Renal cortical epithelial cell (primary cell): ENCODE measurements around the gene UBASH3B. TPM values are rescaled to one million over a fixed set of nuclear protein-coding genes. Genes with fewer than 3 reads are reported as not detected.

Experiments used
- DNase-seq: peaks from one replicate; pipeline ENCODE4 v3.0.0-alpha.2; 2011; ENCODE audit warnings: low read depth
- total RNA-seq: library from RNA; depleted of rRNA; stranded (reverse); fragments of >200 nt; gene quantifications from 2 replicates; pipeline ENCODE4 v1.2.3, GENCODE V29; 2014

Gene UBASH3B
- total RNA-seq, 1 donor from 2014 or later, result 12.5 TPM

- no peak for DNase-seq
Observed at GRCh38 chr11:122755409-122755808, 99.9 kb downstream of the UBASH3B start.

GRCh38 chr11:122755941-122756340, 100.4 kb downstream of the UBASH3B start:
- DNase-seq, result no peak

- DNase-seq, result no peak
Observed at GRCh38 chr11:122756417-122756816, 100.9 kb downstream of the UBASH3B start.

GRCh38 chr11:122757201-122757600, 101.7 kb downstream of the UBASH3B start:
- no peak for DNase-seq

- no peak for DNase-seq
Observed at GRCh38 chr11:122758339-122758738, 102.8 kb downstream of the UBASH3B start.

GRCh38 chr11:122758974-122759373, 103.5 kb downstream of the UBASH3B start:
- DNase-seq, result no peak

- DNase-seq, result no peak
Observed at GRCh38 chr11:122763108-122763507, 107.6 kb downstream of the UBASH3B start.

- no peak for DNase-seq
Observed at GRCh38 chr11:122764371-122765090, 109.0 kb downstream of the UBASH3B start.

- DNase-seq, result peak; percentile 78
Observed at GRCh38 chr11:122765487-122766131, 110.1 kb downstream of the UBASH3B start.

- DNase-seq, result no peak
Observed at GRCh38 chr11:122769126-122769780, 113.7 kb downstream of the UBASH3B start.

- DNase-seq, result no peak
Observed at GRCh38 chr11:122772945-122773344, 117.4 kb downstream of the UBASH3B start.

- DNase-seq, result no peak
Observed at GRCh38 chr11:122773781-122774266, 118.3 kb downstream of the UBASH3B start.

GRCh38 chr11:122775675-122776271, 120.3 kb downstream of the UBASH3B start:
- no peak for DNase-seq

- no peak for DNase-seq
Observed at GRCh38 chr11:122776546-122776945, 121.0 kb downstream of the UBASH3B start.

- DNase-seq, result no peak
Observed at GRCh38 chr11:122777343-122777742, 121.8 kb downstream of the UBASH3B start.

GRCh38 chr11:122778148-122778547, 122.6 kb downstream of the UBASH3B start:
- peak; percentile 30 for DNase-seq

GRCh38 chr11:122779047-122779629, 123.6 kb downstream of the UBASH3B start:
- DNase-seq, result no peak

- DNase-seq, result no peak
Observed at GRCh38 chr11:122780296-122780949, 124.9 kb downstream of the UBASH3B start.

GRCh38 chr11:122781378-122782195, 126.1 kb downstream of the UBASH3B start:
- DNase-seq, result peak; percentile 73

GRCh38 chr11:122782222-122782621, 126.7 kb downstream of the UBASH3B start:
- DNase-seq, result no peak
